ENCODE measurements around the gene TMEM131L.

DNA sequence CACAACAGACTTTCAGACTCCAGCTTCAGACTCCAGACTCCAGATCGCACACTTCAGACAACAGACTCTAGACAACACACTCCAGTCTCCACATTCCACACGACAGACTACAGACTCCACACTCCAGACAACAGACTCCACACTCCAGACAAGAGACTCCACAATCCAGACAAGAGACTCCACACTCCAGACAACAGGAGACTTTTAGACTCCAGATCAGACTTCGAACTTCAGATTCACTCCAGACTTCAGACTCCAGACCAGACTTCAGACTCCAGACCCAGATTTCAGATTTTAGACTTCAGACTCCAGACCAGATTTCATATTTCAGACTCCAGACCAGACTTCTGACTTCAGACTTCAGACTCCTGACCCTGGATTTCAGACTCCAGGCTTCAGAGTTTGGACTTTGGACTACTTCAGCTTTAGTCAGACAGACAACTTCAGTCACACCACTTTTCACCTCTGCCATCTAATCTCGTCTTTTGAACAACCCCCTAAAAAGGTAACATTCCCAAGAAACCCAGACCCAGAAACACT is 188.9 kb downstream of the TMEM131L start:
- TF ChIP-seq, protein P1, sequence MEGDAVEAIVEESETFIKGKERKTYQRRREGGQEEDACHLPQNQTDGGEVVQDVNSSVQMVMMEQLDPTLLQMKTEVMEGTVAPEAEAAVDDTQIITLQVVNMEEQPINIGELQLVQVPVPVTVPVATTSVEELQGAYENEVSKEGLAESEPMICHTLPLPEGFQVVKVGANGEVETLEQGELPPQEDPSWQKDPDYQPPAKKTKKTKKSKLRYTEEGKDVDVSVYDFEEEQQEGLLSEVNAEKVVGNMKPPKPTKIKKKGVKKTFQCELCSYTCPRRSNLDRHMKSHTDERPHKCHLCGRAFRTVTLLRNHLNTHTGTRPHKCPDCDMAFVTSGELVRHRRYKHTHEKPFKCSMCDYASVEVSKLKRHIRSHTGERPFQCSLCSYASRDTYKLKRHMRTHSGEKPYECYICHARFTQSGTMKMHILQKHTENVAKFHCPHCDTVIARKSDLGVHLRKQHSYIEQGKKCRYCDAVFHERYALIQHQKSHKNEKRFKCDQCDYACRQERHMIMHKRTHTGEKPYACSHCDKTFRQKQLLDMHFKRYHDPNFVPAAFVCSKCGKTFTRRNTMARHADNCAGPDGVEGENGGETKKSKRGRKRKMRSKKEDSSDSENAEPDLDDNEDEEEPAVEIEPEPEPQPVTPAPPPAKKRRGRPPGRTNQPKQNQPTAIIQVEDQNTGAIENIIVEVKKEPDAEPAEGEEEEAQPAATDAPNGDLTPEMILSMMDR (IDR thresholded peaks at IDR 0.05) = no peak
- TF ChIP-seq POLR2A (IDR thresholded peaks at IDR 0.05) = no peak

Data from testis (tissue), 2 donors.